ENCODE data around the gene DNAJC12. TPM values are rescaled to one million over a fixed set of nuclear protein-coding genes. Genes with fewer than 3 reads are reported as not detected.

The DNAJC12 gene
- polyA plus RNA-seq, 2 of the 4 experiments (the other 2 are of a cell fraction), result 19.1 to 80.0 TPM

DNA sequence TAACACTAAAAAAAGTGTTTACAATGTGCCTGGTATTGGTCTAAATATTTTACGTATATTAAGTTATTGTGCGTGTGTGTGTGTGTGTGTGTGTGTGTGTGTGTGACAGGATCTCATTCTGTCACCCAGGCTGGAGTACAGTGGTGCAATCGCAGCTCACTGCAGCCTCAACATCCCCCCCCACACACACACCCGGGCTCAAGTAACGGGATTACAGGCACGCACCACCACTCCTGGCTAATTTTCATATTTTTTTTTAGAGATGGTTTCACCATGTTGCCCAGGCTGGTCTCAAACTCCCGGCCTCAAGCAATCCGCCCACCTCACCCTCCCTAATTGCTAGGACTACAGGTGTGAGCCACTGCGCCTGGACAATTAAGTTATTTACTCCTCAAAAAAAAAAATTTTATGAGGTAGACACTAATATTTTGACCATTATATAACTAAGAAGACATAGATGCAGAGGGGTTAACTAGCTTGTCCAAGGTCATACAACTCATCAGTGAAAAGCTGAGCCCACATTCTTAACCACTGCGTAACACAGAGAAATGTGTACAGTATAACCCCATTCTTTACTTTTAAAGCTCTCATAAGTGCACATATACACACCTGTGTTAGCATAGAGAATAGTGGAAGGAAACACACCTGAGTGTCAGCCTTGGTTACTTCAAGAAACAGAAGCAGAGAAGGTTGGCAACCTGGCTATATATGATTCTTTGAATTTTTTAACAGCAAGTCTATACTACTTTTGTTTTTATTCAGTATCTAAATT lies 35.0 kb downstream of the DNAJC12 start:
- DNase-seq (ENCODE audit: low read depth in 1 of 2, low spot score in 1 of 2) (no peak), FAIRE-seq (no peak), ATAC-seq (peak in 1 of 2 experiments; percentile 61; a peak in 3 of 6 replicates)
- TF ChIP-seq GATA3 (IDR thresholded peaks at IDR 0.05; ENCODE audit: borderline replicate concordance), result no peak
- no peak for TF ChIP-seq NFE2L2 (conservative IDR thresholded peaks at IDR 0.05; ENCODE audit: low read length)
- TF ChIP-seq HOXB13 (CRISPR knock-in tag; IDR thresholded peaks at IDR 0.05; ENCODE audit: low read depth), result no peak
- TF ChIP-seq, protein P1, sequence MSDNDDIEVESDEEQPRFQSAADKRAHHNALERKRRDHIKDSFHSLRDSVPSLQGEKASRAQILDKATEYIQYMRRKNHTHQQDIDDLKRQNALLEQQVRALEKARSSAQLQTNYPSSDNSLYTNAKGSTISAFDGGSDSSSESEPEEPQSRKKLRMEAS (IDR thresholded peaks at IDR 0.05), result no peak
- no peak for TF ChIP-seq TP53 (CRISPR knock-in tag; IDR thresholded peaks at IDR 0.05)
- no peak for TF ChIP-seq PHF8 (IDR thresholded peaks at IDR 0.05; ENCODE audit: borderline replicate concordance, low read depth)
- no peak for TF ChIP-seq ZSCAN20 (CRISPR knock-in tag; IDR thresholded peaks at IDR 0.05)
- no peak for TF ChIP-seq RCOR1 (IDR thresholded peaks at IDR 0.05; ENCODE audit: low read depth, low read length)
- no peak for TF ChIP-seq ZFP36 (IDR thresholded peaks at IDR 0.05; ENCODE audit: borderline replicate concordance, partially characterized antibody)
- TF ChIP-seq CBX2 (IDR thresholded peaks at IDR 0.05; ENCODE audit: borderline replicate concordance, low read depth), result no peak
- Histone ChIP-seq H3K9me3 (no peaks in the 10 kb centered on the region), H3K4me2 (peak overlapping the region; percentile 60), H3K4me1 (peaks cover 24% of the 10 kb centered on the region), H3K4me3 (no peak overlapping the region), H3K27ac (peak overlapping the region; percentile 56 to 68)
- POLR2A ChIA-PET, result no interaction called here
- WGBS (ENCODE audit: missing lambda C conversion rate), result 88% methylated on average over 10 of the region's 10 CpGs
- CTCF ChIA-PET, result interaction anchor here (0.9 to 3.0 kb wide), 3 partner anchors 13 to 15 kb away, joined by 3 to 19 read pairs (median 5); no protein-coding TSS in a partner anchor

DNA sequence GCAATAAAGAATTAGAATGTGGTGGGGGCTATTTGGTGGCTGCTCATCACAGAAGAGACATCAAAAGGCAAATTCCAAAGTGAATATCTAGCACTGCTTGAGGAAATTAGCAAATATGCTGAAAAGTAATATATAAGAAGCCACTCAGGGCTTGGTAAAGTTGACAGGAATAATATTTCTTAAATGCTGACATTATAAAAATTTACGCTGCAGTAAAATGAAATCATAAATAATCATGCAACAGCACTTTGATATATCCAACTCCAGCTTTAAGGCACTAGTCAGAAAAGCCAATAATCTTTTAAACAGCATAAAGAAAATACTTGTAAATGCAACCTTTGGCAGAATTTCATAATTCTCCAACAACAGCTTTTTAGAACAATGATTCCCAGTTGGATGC lies 36.9 kb downstream of the DNAJC12 start:
- no peak for DNase-seq (ENCODE audit: low read depth in 1 of 2, low spot score in 1 of 2)
- TF ChIP-seq, protein P2, sequence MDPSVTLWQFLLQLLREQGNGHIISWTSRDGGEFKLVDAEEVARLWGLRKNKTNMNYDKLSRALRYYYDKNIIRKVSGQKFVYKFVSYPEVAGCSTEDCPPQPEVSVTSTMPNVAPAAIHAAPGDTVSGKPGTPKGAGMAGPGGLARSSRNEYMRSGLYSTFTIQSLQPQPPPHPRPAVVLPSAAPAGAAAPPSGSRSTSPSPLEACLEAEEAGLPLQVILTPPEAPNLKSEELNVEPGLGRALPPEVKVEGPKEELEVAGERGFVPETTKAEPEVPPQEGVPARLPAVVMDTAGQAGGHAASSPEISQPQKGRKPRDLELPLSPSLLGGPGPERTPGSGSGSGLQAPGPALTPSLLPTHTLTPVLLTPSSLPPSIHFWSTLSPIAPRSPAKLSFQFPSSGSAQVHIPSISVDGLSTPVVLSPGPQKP (IDR thresholded peaks at IDR 0.05; ENCODE audit: low read depth, low read length), result no peak
- TF ChIP-seq RFX5 (IDR thresholded peaks at IDR 0.05) (no peak), KDM1A (IDR thresholded peaks at IDR 0.05; ENCODE audit: low read depth) (no peak), CHD4 (IDR thresholded peaks at IDR 0.05; ENCODE audit: borderline replicate concordance) (no peak)
- ChIA-PET POLR2A (no interaction called here), CTCF (interaction anchor here (1.4 to 3.0 kb wide), 2 partner anchors 13 to 54 kb away, joined by 4 to 19 read pairs; no protein-coding TSS in a partner anchor)
- no peak overlapping the region for H3K4me2 ChIP-seq
- WGBS (ENCODE audit: missing lambda C conversion rate), result 89% methylated on average over 1 of the region's 1 CpG
- peak overlapping the region in 1 of 2 experiments; percentile 5; a peak in 1 of 6 replicates for H3K27ac ChIP-seq
- ATAC-seq, result no peak
- H3K9me3 ChIP-seq, result no peaks in the 10 kb centered on the region
- H3K4me3 ChIP-seq, result no peak overlapping the region
- peaks cover 24% of the 10 kb centered on the region for H3K4me1 ChIP-seq
- no peak for FAIRE-seq

DNA sequence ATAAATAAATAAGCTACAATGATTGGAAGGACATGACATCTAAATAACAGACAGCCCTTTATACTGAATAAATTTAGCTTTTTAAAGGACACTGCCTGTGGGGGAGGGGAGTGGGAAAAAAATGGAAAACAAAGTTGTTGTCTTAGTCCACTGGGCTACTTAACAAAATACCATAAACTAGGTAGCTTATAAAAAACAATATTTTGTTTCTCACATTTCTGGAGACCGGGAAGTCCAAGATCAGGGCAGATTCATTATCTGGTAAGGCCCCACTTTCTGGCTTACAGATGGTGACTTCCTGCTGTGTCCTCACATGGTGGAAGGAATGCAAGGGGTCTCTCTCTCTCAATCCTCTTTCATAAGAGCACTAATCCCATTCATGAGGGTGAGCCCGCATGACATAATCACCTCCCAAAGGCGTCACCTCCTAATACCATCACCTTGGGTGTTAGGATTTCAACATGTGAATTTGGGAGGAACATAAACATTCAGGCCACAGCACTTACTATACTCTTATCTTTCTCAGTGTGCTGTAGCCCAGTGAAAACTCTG lies 43.0 kb downstream of the DNAJC12 start:
- 60% methylated on average over 3 of the region's 3 CpGs for WGBS (ENCODE audit: missing lambda C conversion rate)
- no peaks in the 10 kb centered on the region for H3K9me3 ChIP-seq
- FAIRE-seq (no peak), DNase-seq (ENCODE audit: low read depth in 1 of 2, low spot score in 1 of 2) (no peak), ATAC-seq (no peak)
- CTCF ChIA-PET, result interaction anchor here (0.6 to 1.6 kb wide), 5 partner anchors 15 to 507 kb away, joined by 3 to 8 read pairs (median 5); no protein-coding TSS in a partner anchor
- H3K4me1 ChIP-seq, result peaks cover 29% of the 10 kb centered on the region
- no peak overlapping the region for H3K4me2 ChIP-seq
- TF ChIP-seq EHMT2 (IDR thresholded peaks at IDR 0.05; ENCODE audit: low read depth) (no peak), FOXS1 (CRISPR knock-in tag; IDR thresholded peaks at IDR 0.05) (no peak), ZFP36 (IDR thresholded peaks at IDR 0.05; ENCODE audit: borderline replicate concordance, partially characterized antibody) (no peak), KDM5A (IDR thresholded peaks at IDR 0.05) (no peak)
- TF ChIP-seq, protein P3, sequence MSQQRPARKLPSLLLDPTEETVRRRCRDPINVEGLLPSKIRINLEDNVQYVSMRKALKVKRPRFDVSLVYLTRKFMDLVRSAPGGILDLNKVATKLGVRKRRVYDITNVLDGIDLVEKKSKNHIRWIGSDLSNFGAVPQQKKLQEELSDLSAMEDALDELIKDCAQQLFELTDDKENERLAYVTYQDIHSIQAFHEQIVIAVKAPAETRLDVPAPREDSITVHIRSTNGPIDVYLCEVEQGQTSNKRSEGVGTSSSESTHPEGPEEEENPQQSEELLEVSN (IDR thresholded peaks at IDR 0.05; ENCODE audit: borderline replicate concordance, low read depth), result no peak
- TF ChIP-seq, protein P4, sequence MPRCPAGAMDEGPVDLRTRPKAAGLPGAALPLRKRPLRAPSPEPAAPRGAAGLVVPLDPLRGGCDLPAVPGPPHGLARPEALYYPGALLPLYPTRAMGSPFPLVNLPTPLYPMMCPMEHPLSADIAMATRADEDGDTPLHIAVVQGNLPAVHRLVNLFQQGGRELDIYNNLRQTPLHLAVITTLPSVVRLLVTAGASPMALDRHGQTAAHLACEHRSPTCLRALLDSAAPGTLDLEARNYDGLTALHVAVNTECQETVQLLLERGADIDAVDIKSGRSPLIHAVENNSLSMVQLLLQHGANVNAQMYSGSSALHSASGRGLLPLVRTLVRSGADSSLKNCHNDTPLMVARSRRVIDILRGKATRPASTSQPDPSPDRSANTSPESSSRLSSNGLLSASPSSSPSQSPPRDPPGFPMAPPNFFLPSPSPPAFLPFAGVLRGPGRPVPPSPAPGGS (IDR thresholded peaks at IDR 0.05), result no peak
- POLR2A ChIA-PET, result no interaction called here
- H3K4me3 ChIP-seq, result no peak overlapping the region
- H3K27ac ChIP-seq, result peak overlapping the region in 1 of 2 experiments; percentile 50; a peak in 3 of 6 replicates

Data from A549 (cell line).